IPS-NIHi11 (cell line): ENCODE measurements around the gene LRFN2.
A peak's percentile ranks its signal among the peaks of the same experiment; 100 is the strongest.

Experiments
- DNase-seq: peaks from one replicate; pipeline ENCODE4 v3.0.0; 2012; ENCODE audit warnings: mixed read lengths, low spot score

Gene LRFN2

DNA sequence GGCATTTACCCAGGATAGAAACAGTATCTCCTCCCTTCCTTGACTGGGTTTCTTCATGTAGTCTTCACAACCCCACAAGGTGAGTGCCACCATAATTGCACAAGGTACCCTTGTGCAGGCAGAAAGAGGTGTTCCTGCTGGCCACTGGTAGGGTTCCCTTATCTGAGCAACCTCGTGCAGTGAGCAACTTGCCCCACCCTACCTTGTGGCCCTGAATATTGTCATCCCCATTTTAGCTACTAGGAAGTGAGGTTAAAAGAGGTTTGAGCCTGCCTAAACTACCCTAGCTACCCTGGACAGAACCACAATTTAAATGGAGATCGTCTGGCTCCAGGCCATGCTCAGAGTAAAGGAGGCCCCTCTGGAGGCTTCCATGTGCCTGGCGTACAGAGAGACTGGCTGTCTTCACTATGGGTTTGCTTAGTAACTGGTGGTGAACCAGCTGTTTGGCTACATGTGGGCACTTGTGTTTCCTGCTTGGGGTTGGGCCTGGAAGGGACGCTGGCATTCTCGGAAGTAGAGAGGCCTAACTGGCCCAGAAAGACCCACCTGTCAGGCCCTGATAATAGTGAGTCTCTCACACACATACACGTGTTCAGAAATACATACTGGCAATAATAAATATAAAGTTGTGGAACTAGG, 148.8 kb downstream of the LRFN2 start:
- no peak for DNase-seq

- no peak for DNase-seq
These were observed 149.5 kb downstream of the LRFN2 start for GRCh38 chr6:40437631-40438030.

DNA sequence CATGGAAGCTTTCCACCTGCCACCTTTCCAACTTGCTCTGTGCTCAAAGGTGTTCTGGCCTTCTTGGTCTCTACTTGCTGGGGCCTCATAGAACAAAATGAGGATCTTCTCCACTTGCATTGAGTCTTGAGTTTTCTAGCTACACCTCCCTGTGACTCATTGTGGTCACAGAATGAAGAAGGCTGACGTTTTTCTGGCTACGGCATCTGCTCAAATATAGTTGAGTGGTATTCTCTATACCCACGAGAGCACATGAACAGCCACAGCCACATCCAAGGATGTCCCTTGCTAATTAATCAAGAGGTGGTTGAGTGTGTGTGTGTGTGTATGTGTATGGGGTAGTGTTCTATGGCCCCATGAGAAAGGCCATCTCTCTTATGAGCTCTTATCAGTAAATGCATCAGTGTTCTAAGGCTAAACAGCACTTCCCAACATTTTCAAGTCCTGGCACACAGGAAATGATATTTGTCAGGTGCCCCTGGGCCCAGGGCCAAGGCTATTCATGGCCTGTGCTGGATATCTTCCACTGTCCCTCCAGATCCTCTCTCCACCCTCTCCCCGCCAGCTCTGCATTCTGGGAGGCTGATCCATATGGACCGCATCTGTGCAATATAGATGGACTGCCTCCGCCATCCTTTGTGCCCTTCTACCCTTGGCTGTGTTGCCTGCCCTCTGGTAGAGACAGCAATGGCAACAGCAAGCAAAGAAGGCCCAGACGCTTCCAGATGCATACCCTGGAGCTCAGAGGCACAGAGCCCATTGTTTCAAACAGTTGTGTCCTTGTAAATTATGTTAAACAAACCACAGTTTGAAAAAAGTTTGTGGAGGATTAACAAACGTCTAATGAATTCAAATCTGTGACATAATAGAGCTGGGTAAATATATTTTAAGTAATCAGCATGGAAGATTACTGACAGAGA, 150.2 kb downstream of the LRFN2 start:
- DNase-seq = no peak

- DNase-seq = no peak
These were observed 154.2 kb downstream of the LRFN2 start for GRCh38 chr6:40432982-40433381.

GRCh38 chr6:40431706-40432105, 155.5 kb downstream of the LRFN2 start:
- DNase-seq = no peak

GRCh38 chr6:40427196-40427595, 160.0 kb downstream of the LRFN2 start:
- no peak for DNase-seq

- DNase-seq = no peak
These were observed 160.7 kb downstream of the LRFN2 start for GRCh38 chr6:40426346-40427066.

GRCh38 chr6:40425192-40425919, 161.8 kb downstream of the LRFN2 start:
- DNase-seq = no peak

DNA sequence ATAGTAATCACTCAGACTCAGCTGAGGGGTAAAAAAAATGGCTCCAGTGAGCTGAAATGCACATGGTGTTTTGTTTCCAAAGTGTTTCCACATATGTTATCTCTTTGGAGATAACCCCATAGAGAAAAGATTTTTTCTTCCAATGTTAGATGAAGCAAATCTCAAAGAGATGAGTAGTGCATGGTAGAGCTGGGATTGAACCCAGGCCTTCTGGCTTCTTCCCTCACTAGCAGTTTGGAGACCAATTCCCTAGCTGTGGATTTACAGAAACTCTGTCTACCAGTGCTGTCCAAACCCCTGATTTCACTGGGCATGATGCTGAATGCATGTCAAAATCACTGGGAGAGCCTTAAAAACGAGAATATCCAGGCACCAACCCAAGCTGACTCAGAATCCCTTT, 165.1 kb downstream of the LRFN2 start:
- DNase-seq = no peak

DNA sequence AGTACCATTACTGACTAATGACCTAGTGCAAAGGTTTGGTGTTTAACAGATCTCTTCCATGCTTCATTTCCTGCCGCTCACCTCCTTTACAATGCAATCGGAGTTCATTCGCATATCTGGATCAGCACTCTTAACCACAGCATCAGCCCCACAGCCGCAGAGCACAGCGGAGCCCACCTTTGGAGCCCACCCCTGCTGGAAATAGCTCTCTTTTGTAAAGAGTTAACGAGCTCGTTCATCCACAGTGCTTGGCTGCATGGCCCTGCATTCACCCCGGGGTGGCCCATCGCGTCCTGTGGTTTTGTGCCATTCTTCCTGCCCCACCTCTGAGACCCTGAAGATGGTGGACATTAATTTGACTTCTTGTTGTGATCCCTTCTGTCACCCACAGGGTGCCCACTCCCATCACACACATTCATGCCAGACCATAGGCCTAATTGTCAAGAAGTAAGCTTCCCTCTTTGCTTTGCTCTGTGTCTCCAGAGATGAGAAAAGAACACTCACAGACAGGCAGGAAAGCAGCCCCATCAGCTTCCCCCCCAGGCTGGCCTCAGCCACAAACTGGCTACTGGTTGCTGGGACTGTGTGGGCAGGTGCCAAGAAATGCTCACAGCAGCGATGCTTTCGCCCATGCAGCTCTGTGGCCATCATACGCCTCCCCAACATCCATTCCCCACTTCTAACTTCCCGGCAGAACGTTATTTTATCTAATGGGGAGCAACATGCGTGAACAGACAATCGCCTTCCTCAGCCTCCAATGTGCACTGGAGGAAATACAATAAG, 167.0 kb downstream of the LRFN2 start:
- peak; percentile 22 for DNase-seq

GRCh38 chr6:40419377-40419776, 167.8 kb downstream of the LRFN2 start:
- peak; percentile 58 for DNase-seq

GRCh38 chr6:40417031-40417430, 170.1 kb downstream of the LRFN2 start:
- DNase-seq = no peak

DNA sequence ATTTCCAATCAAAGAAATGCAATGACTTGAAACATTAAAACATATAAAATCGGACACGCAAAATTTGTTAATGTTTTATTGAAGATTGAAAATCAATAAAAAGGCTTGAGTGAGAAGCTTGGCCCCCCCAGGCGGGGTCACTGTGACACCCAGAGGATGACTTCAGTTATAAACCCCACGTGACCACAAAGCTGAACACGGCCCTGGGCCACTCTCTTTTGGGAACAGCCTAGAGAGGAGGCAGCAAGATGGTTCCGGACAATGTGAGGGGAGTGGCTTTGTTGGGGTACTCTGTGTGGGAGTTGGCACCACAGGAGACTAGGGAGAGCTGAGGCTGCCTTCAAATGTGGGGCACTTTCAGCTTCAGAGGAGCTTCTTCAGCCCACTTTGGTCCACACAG, 172.5 kb downstream of the LRFN2 start:
- no peak for DNase-seq

- DNase-seq = no peak
These were observed 173.9 kb downstream of the LRFN2 start for GRCh38 chr6:40413239-40413638.

GRCh38 chr6:40411881-40412280, 175.3 kb downstream of the LRFN2 start:
- DNase-seq = no peak

GRCh38 chr6:40410821-40411220, 176.3 kb downstream of the LRFN2 start:
- no peak for DNase-seq

DNA sequence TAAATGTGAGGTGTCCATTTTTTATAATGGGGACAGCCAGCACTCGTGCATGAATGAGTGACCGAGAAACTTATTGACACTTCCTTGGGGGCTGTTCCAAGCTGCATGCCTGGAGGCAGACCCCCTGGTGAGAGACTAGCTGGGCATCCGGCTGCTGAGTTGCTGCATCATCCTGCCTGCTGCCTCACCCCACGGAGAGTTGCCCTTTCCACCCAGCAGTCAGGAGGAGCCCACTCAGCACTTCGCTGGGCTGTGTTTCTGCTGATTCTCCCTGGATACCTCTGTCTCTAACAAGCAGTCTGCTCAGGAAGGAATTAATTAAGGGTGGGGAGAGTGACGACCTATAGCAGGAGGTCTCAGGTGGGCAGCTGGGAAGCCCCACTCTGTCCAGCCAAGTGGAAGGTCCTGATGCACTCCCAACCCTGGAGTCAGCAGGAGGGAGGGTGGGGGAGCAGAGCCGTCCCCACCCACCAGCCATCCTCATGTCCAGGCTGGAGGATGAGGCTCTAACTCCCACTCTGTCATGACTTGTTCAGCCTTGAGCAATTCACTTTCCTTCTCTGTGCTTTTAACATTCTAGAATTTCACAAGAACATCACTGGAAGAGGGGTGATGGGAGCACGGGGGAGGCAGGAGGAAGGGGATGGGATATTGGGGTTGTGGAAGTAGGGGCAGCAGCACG, 177.3 kb downstream of the LRFN2 start:
- DNase-seq = no peak

DNA sequence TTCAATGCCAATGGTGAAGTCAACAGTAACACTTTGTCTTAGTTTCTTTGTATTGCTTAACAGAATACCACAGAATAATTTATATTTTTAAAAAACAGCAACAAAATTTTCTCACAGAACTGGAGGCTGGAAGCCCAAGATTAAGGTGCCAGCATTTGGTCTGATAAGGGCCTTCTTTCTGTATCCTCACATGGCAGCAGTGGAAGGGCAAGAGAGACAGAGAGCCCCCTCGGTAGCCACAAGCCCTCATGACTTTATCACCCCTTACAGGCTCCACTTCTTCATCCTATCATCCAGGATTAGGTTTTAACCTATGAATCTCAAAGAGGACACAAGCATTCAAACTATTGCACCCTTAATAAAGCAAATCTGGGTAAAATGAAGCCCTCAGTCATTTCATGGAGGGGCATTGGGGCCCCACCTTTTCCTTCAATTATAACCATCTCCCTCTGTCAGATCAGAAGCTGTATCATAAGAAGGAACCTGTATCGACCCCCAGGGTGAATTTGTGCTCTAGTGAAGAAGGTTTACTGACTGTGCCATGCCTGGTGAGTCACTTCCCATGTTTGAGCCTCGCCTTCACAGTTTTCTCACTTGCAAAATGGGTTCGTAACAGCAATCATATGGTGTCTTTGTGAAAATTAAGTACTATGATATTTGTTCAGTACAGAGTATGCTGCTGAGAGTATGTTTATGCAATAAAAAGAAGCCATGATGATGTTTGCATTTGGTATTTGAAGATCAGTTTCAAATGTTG, 178.2 kb downstream of the LRFN2 start:
- DNase-seq = no peak

DNA sequence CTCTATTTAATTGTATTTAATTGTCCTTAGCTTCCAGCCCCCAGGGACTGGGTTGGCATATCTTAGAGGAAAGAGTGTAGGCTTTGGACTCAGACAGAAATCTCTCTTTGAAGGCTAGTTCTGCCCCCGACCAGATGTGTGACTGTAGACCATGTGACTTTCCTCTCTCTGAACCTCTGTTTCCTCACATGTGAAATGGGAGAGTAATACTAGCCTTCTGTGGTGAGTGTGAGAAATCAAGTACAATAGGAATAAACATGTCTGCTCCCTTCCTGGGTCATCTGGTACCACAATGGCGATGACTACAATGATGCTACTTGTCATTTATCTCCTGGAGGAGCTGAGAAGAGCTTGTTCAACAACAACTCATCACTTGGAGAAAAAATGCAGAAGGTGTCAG, 179.9 kb downstream of the LRFN2 start:
- no peak for DNase-seq

DNA sequence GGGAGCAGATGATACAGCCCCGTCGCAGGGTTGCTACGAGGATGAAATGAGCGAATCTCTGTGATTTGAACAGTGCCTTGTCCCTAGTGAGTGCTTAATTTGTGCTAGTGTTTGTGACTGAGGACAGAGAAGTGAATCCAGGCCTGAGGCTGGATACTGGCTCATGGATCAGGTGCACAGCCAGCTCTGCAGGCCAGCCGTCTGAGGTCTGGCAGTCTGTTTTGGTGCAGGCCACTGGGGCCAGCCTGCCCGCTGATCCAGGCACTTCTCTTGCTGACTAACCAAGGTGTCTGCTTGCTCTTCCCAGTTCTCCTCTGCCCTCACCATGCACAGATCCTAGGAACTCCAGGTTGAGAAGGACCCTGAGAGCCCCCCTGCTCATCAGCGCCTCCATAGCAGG, 181.0 kb downstream of the LRFN2 start:
- DNase-seq = no peak
